GM23248 (cell line): ENCODE measurements around the gene SH3PXD2A. TPM values are rescaled to one million over a fixed set of nuclear protein-coding genes. Genes with fewer than 3 reads are reported as not detected.

ENCODE experiments used
- DNase-seq: peaks from one replicate; pipeline ENCODE4 v3.0.0-alpha.2; 2015
- H2AFZ ChIP-seq: fragments of 200-600 bp; sonication (generic); 2 replicates; pipeline ENCODE4 v1.6.1; 2016; ENCODE audit warnings: antibody characterized with exemption
- H3F3A ChIP-seq: fragments of 200-600 bp; sonication (generic); 2 replicates; pipeline ENCODE4 v1.6.1; 2016; ENCODE audit warnings: mild to moderate bottlenecking, antibody characterized with exemption, mixed run types; ENCODE audit not compliant: insufficient read depth
- H3K27ac ChIP-seq: fragments of 200-600 bp; sonication (generic); 2 replicates; pipeline ENCODE4 v1.5.1; 2016; ENCODE audit warnings: mild to moderate bottlenecking
- H3K27me3 ChIP-seq: fragments of 200-600 bp; sonication (generic); replicated peaks from 2 replicates; pipeline ENCODE4 v1.6.1; 2016; ENCODE audit warnings: mild to moderate bottlenecking; ENCODE audit not compliant: insufficient read depth
- H3K36me3 ChIP-seq: fragments of 200-600 bp; sonication (generic); 2 replicates; pipeline ENCODE4 v1.6.1; 2016; ENCODE audit warnings: low read depth, mild to moderate bottlenecking
- H3K4me1 ChIP-seq: fragments of 200-600 bp; sonication (generic); 2 replicates; pipeline ENCODE4 v1.6.1; 2016; ENCODE audit warnings: mild to moderate bottlenecking; ENCODE audit not compliant: insufficient read depth
- H3K4me2 ChIP-seq: fragments of 200-600 bp; sonication (generic); one replicate; pipeline ENCODE4 v1.6.1; 2016; ENCODE audit warnings: mild to moderate bottlenecking; ENCODE audit not compliant: unreplicated experiment
- H3K4me3 ChIP-seq: fragments of 200-600 bp; sonication (generic); 2 replicates; pipeline ENCODE4 v1.5.1; 2016; ENCODE audit warnings: mild to moderate bottlenecking
- H3K79me2 ChIP-seq: fragments of 200-600 bp; sonication (generic); 2 replicates; pipeline ENCODE4 v1.6.1; 2016; ENCODE audit warnings: mild to moderate bottlenecking; ENCODE audit not compliant: insufficient read depth
- H3K9ac ChIP-seq: fragments of 200-600 bp; sonication (generic); 2 replicates; pipeline ENCODE4 v1.6.1; 2016; ENCODE audit warnings: mild to moderate bottlenecking
- H3K9me2 ChIP-seq: fragments of 200-600 bp; sonication (generic); 2 replicates; pipeline ENCODE4 v1.6.1; 2016; ENCODE audit warnings: mixed run types, mild to moderate bottlenecking, moderate library complexity; ENCODE audit not compliant: insufficient read depth
- H3K9me3 ChIP-seq: fragments of 200-600 bp; sonication (generic); one replicate; pipeline ENCODE4 v1.6.1; 2017; ENCODE audit warnings: low read depth
- H4K20me1 ChIP-seq: fragments of 200-600 bp; sonication (generic); 2 replicates; pipeline ENCODE4 v1.6.0; 2016; ENCODE audit not compliant: insufficient read depth
- EZH2 ChIP-seq: fragments of 200-600 bp; sonication (generic); IDR thresholded peaks from 2 replicates; pipeline ENCODE4 v1.6.1; 2018; ENCODE audit warnings: antibody characterized with exemption, mild to moderate bottlenecking; ENCODE audit not compliant: insufficient read depth, poor library complexity, severe bottlenecking
- EZH2phosphoT487 ChIP-seq: fragments of 200-600 bp; sonication (generic); IDR thresholded peaks from 2 replicates; pipeline ENCODE4 v1.6.1; 2018; ENCODE audit warnings: antibody characterized with exemption, moderate library complexity, mild to moderate bottlenecking, low read depth; ENCODE audit not compliant: insufficient read depth
- WGBS, 2 experiments: methylation state at CpG; one replicate each; pipeline ENCODE4 v1.1.6; 2015 to 2017; ENCODE audit warnings: low lambda C conversion rate in 2 of 2, low coverage in 1 of 2; ENCODE audit errors: missing lambda C conversion rate in 2 of 2; 5-methylcytosine and 5-hydroxymethylcytosine counted together
- in situ Hi-C: fragments of 300-500 bp; cut with MboI; formaldehyde crosslinking; loops from 2 replicates; pipeline ENCODE4 v1.15.0; 2020
- polyA plus RNA-seq: library from polyadenylated mRNA; unstranded; fragments of >200 nt; fragmentation: Nextera tagmentation; extraction: Ambion mirVana; gene quantifications from 2 replicates; pipeline ENCODE4 v1.2.1, GENCODE V29; 2016
- total RNA-seq: library from RNA; depleted of rRNA; stranded (reverse); fragments of >200 nt; shearing (Covaris generic); gene quantifications from 2 replicates; pipeline ENCODE4 v1.2.3, GENCODE V29; 2014

Gene SH3PXD2A
- total and polyA plus RNA-seq, 2 experiments from 2014 or later, result 34.0 to 58.0 TPM

GRCh38 chr10:103824281-103824680 is 31.1 kb downstream of the SH3PXD2A start:
- H3K36me3 ChIP-seq, result no peaks in the 10 kb centered on the region
- H3K9me3 ChIP-seq, result no peaks in the 10 kb centered on the region
- H3K4me2 ChIP-seq, result no peak overlapping the region
- no peaks in the 10 kb centered on the region for H3K27me3 ChIP-seq
- TF ChIP-seq EZH2phosphoT487 (no peak), EZH2 (no peak)
- no peaks in the 10 kb centered on the region for H4K20me1 ChIP-seq
- no peaks in the 10 kb centered on the region for H3K9me2 ChIP-seq
- no peak for DNase-seq
- H3K4me1 ChIP-seq, result no peaks in the 10 kb centered on the region
- H3K27ac ChIP-seq, result no peak overlapping the region
- no peak overlapping the region for H2AFZ ChIP-seq
- WGBS, 2 experiments, result 87 to 91% methylated on average over 6 of the region's 6 CpGs
- H3K79me2 ChIP-seq, result no peaks in the 10 kb centered on the region
- in situ Hi-C loops, result no loop called here
- H3K9ac ChIP-seq, result no peak overlapping the region
- H3K4me3 ChIP-seq, result no peak overlapping the region
- H3F3A ChIP-seq, result no peaks in the 10 kb centered on the region

GRCh38 chr10:103823706-103824272 is 31.6 kb downstream of the SH3PXD2A start:
- Histone ChIP-seq H3K4me1 (no peaks in the 10 kb centered on the region), H3K36me3 (no peaks in the 10 kb centered on the region), H3F3A (no peaks in the 10 kb centered on the region), H3K27ac (no peak overlapping the region), H3K27me3 (no peaks in the 10 kb centered on the region), H3K4me2 (no peak overlapping the region), H4K20me1 (no peaks in the 10 kb centered on the region), H2AFZ (no peak overlapping the region), H3K4me3 (no peak overlapping the region), H3K79me2 (no peaks in the 10 kb centered on the region), H3K9me3 (no peaks in the 10 kb centered on the region), H3K9me2 (no peaks in the 10 kb centered on the region), H3K9ac (no peak overlapping the region)
- DNase-seq, result no peak
- no peak for TF ChIP-seq EZH2phosphoT487
- TF ChIP-seq EZH2, result no peak
- 72 to 79% methylated on average over 8 to 9 of the region's 9 CpGs for WGBS, 2 experiments
- in situ Hi-C loops, result no loop called here

DNA sequence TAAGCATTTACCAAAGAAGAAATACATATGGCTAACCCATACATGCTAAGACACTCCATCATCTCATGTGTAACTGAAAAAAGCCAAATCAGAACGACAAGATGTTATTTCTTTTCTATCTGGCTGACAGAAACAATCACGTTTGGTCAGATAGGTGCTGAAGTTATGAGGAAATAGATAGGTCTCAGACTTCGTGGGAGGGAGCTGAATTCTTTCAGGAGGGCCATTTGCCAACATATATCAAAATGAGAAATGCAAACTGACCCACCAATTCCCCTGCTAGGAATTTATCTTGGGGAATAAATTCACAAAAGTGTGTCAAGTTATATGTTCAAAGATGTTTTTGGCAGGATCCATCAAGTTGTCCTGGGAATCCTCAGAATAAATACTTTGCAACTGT is 32.6 kb downstream of the SH3PXD2A start:
- Histone ChIP-seq H3K4me1 (no peaks in the 10 kb centered on the region), H4K20me1 (no peaks in the 10 kb centered on the region), H3K79me2 (no peaks in the 10 kb centered on the region), H3K9me2 (no peaks in the 10 kb centered on the region), H3K36me3 (no peaks in the 10 kb centered on the region), H3K27me3 (no peaks in the 10 kb centered on the region), H3F3A (no peaks in the 10 kb centered on the region), H3K4me3 (no peak overlapping the region), H3K4me2 (no peak overlapping the region), H3K9me3 (no peaks in the 10 kb centered on the region), H3K27ac (no peak overlapping the region), H2AFZ (no peak overlapping the region), H3K9ac (no peak overlapping the region)
- in situ Hi-C loops, result no loop called here
- WGBS, 2 experiments, result 71 to 80% methylated on average over 3 of the region's 3 CpGs
- no peak for TF ChIP-seq EZH2
- TF ChIP-seq EZH2phosphoT487, result no peak
- DNase-seq, result no peak

GRCh38 chr10:103822107-103822716 is 33.2 kb downstream of the SH3PXD2A start:
- in situ Hi-C loops, result no loop called here
- Histone ChIP-seq H3K4me2 (no peak overlapping the region), H3K27ac (no peak overlapping the region), H3K4me1 (no peaks in the 10 kb centered on the region), H3K4me3 (no peak overlapping the region), H2AFZ (no peak overlapping the region), H3K36me3 (no peaks in the 10 kb centered on the region), H3K79me2 (no peaks in the 10 kb centered on the region), H3K9me3 (no peaks in the 10 kb centered on the region), H3K9me2 (no peaks in the 10 kb centered on the region), H3F3A (no peaks in the 10 kb centered on the region), H3K9ac (no peak overlapping the region), H4K20me1 (no peaks in the 10 kb centered on the region), H3K27me3 (no peaks in the 10 kb centered on the region)
- DNase-seq, result no peak
- no peak for TF ChIP-seq EZH2
- TF ChIP-seq EZH2phosphoT487, result no peak
- 96 to 98% methylated on average over 5 of the region's 5 CpGs for WGBS, 2 experiments
